Astrocyte (in vitro differentiated cells and primary cell): ENCODE data around the gene LRCH1. TPM values are rescaled to one million over a fixed set of nuclear protein-coding genes. Genes with fewer than 3 reads are reported as not detected.

ENCODE experiments used
- DNase-seq: peaks from one replicate; pipeline ENCODE4 v3.0.0-alpha.2; 2010; ENCODE audit warnings: low read depth
- FAIRE-seq: peaks from 2 replicates; lab custom pipeline; 2011; peaks lifted over from hg19 to GRCh38; lab: Jason Lieb, UNC
- H2AFZ ChIP-seq: 2 replicates; pipeline ENCODE4 v1.6.0; 2012; ENCODE audit warnings: low read depth, low read length, inconsistent platforms
- H3K27ac ChIP-seq: 2 replicates; pipeline ENCODE4 v1.5.1; 2011; ENCODE audit warnings: low read depth, low read length, inconsistent platforms
- H3K27me3 ChIP-seq: 2 replicates; pipeline ENCODE4 v1.6.0; 2011; ENCODE audit warnings: low read length, inconsistent platforms; ENCODE audit not compliant: insufficient read depth
- H3K36me3 ChIP-seq: 2 replicates; pipeline ENCODE4 v1.5.1; 2011; ENCODE audit warnings: low read length, inconsistent platforms; ENCODE audit not compliant: insufficient read depth
- H3K4me1 ChIP-seq: 2 replicates; pipeline ENCODE4 v1.5.1; 2011; ENCODE audit warnings: low read length, inconsistent platforms; ENCODE audit not compliant: insufficient read depth
- H3K4me2 ChIP-seq: 2 replicates; pipeline ENCODE4 v1.6.0; 2012; ENCODE audit warnings: low read length, inconsistent platforms
- H3K4me3 ChIP-seq: 2 replicates; pipeline ENCODE4 v1.5.1; 2011; ENCODE audit warnings: low read depth, mild to moderate bottlenecking, low read length, inconsistent platforms; ENCODE audit not compliant: insufficient read depth
- H3K79me2 ChIP-seq: 2 replicates; pipeline ENCODE4 v1.6.0; 2012; ENCODE audit warnings: mild to moderate bottlenecking, low read length, inconsistent platforms; ENCODE audit not compliant: insufficient read depth
- H3K9ac ChIP-seq: 2 replicates; pipeline ENCODE4 v1.6.0; 2012; ENCODE audit warnings: mild to moderate bottlenecking, low read length, inconsistent platforms
- H3K9me3 ChIP-seq: 2 replicates; pipeline ENCODE4 v1.5.1; 2012; ENCODE audit warnings: low read depth, mild to moderate bottlenecking, low read length, inconsistent platforms; ENCODE audit not compliant: insufficient read depth
- H4K20me1 ChIP-seq: 2 replicates; pipeline ENCODE4 v1.6.0; 2012; ENCODE audit warnings: low read length, inconsistent platforms; ENCODE audit not compliant: insufficient read depth
- H3K27ac Mint-ChIP-seq: one replicate; pipeline ENCODE4 v1.8.0; 2021; ENCODE audit warnings: mild to moderate bottlenecking, mixed read lengths; ENCODE audit not compliant: unreplicated experiment
- H3K27me3 Mint-ChIP-seq: one replicate; pipeline ENCODE4 v1.8.0; 2021; ENCODE audit warnings: low read depth, mixed read lengths; ENCODE audit not compliant: unreplicated experiment
- H3K36me3 Mint-ChIP-seq: one replicate; pipeline ENCODE4 v1.8.0; 2021; ENCODE audit warnings: low read depth, mixed read lengths; ENCODE audit not compliant: unreplicated experiment
- H3K4me1 Mint-ChIP-seq: one replicate; pipeline ENCODE4 v1.8.0; 2021; ENCODE audit warnings: low read depth, mixed read lengths; ENCODE audit not compliant: unreplicated experiment
- H3K4me3 Mint-ChIP-seq: one replicate; pipeline ENCODE4 v1.8.0; 2021; ENCODE audit warnings: mild to moderate bottlenecking, moderate library complexity, mixed read lengths; ENCODE audit not compliant: unreplicated experiment
- H3K9me3 Mint-ChIP-seq: one replicate; pipeline ENCODE4 v1.8.0; 2021; ENCODE audit warnings: mild to moderate bottlenecking, mixed read lengths; ENCODE audit not compliant: unreplicated experiment
- EZH2 ChIP-seq: IDR thresholded peaks from 2 replicates; pipeline ENCODE4 v1.6.1; 2012; ENCODE audit warnings: mild to moderate bottlenecking, low read length, inconsistent platforms; ENCODE audit not compliant: insufficient read depth
- total RNA-seq: library from RNA; stranded (reverse); gene quantifications from 2 replicates; pipeline ENCODE4 v1.2.1, GENCODE V29; 2021
- TF ChIP-seq, protein P1 (sequence below): IDR thresholded peaks from 2 replicates; pipeline ENCODE4 v1.5.1; 2011; ENCODE audit warnings: low read depth, mild to moderate bottlenecking, inconsistent platforms, low read length, moderate library complexity; ENCODE audit not compliant: insufficient read depth

The LRCH1 gene
- total RNA-seq, 1 donor from 2014 or later, result 17.7 TPM

DNA sequence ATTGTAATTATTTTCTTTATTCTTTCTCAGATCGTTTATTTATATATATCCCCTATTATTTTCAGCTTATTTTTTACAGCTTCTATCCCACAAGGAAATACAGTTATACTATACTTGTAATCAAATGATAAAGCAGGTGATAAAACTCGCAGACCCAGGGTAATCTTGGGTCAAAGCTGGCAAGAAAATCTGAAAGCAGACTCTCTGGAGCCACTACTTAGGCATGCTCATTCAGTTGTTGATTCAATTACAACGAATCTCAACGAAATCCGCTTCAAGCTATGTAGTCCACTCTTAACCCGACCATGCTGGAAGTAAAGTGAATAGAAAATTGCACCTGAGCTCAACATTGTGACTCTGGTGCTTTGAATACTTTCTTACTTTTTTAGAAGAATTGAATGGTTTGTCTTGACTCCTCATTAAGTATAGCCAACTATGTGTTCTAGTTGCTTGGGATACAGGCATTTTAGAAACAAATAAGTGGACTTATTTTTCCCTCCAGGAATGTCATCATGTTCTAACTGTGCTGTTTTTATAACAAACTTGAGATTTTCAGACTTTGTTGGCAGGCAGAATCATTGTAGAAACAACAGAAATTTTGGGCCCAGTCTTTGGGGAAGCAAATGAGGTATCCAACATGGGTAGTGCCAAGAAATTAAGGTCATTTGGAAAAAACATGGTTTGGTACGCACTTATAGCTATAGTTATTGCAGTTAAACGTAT lies 222.6 kb downstream of the LRCH1 start:
- no peak for DNase-seq
- Histone ChIP-seq H4K20me1 (no peaks in the 10 kb centered on the region), H3K4me3 (no peak overlapping the region), H3K9me3 (no peaks in the 10 kb centered on the region), H3K79me2 (no peaks in the 10 kb centered on the region), H3K27me3 (no peaks in the 10 kb centered on the region), H3K27ac (no peak overlapping the region), H3K9ac (no peak overlapping the region), H3K4me1 (no peaks in the 10 kb centered on the region), H2AFZ (no peak overlapping the region), H3K4me2 (no peak overlapping the region), H3K36me3 (peaks cover 48% of the 10 kb centered on the region)
- H3K36me3 Mint-ChIP-seq, result peaks cover 4% of the 10 kb centered on the region
- H3K4me3 Mint-ChIP-seq, result no peak overlapping the region
- no peaks in the 10 kb centered on the region for H3K4me1 Mint-ChIP-seq
- H3K9me3 Mint-ChIP-seq, result no peaks in the 10 kb centered on the region
- H3K27me3 Mint-ChIP-seq, result no peaks in the 10 kb centered on the region
- no peak overlapping the region for H3K27ac Mint-ChIP-seq
- TF ChIP-seq, protein P1, sequence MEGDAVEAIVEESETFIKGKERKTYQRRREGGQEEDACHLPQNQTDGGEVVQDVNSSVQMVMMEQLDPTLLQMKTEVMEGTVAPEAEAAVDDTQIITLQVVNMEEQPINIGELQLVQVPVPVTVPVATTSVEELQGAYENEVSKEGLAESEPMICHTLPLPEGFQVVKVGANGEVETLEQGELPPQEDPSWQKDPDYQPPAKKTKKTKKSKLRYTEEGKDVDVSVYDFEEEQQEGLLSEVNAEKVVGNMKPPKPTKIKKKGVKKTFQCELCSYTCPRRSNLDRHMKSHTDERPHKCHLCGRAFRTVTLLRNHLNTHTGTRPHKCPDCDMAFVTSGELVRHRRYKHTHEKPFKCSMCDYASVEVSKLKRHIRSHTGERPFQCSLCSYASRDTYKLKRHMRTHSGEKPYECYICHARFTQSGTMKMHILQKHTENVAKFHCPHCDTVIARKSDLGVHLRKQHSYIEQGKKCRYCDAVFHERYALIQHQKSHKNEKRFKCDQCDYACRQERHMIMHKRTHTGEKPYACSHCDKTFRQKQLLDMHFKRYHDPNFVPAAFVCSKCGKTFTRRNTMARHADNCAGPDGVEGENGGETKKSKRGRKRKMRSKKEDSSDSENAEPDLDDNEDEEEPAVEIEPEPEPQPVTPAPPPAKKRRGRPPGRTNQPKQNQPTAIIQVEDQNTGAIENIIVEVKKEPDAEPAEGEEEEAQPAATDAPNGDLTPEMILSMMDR, result no peak
- FAIRE-seq, result no peak

DNA sequence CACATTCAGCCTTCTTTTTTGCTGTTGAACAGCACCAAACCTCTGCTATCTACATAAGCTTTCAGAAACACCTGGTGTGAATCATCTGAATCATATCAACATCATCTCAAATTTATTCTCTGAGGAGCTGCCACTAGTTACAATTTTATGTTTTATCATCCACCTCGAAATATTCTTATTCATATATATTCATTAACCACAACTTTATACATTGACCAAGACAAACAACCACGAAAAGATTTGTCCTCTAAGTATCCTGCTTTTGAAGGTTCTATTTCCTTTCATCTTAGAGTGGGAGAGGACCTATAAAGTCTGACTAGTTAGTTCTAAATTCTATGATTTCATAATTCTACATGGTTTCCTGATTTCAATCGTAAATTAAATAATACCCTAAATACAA lies 225.1 kb downstream of the LRCH1 start:
- no peak for TF ChIP-seq EZH2
- TF ChIP-seq, protein P1, result no peak
- no peak overlapping the region for H3K4me3 ChIP-seq
- Mint-ChIP-seq H3K9me3 (no peaks in the 10 kb centered on the region), H3K27me3 (no peaks in the 10 kb centered on the region), H3K4me1 (peaks cover 3% of the 10 kb centered on the region), H3K4me3 (no peak overlapping the region), H3K36me3 (peaks cover 2% of the 10 kb centered on the region), H3K27ac (no peak overlapping the region)
- H2AFZ ChIP-seq, result no peak overlapping the region
- peaks cover 61% of the 10 kb centered on the region for H3K36me3 ChIP-seq
- no peaks in the 10 kb centered on the region for H3K4me1 ChIP-seq
- H3K9ac ChIP-seq, result no peak overlapping the region
- H3K9me3 ChIP-seq, result no peaks in the 10 kb centered on the region
- H3K4me2 ChIP-seq, result no peak overlapping the region
- H4K20me1 ChIP-seq, result peaks cover 3% of the 10 kb centered on the region
- DNase-seq (peak; percentile 16), FAIRE-seq (no peak)
- H3K79me2 ChIP-seq, result no peaks in the 10 kb centered on the region
- no peaks in the 10 kb centered on the region for H3K27me3 ChIP-seq
- peak overlapping the region; percentile 15 for H3K27ac ChIP-seq

DNA sequence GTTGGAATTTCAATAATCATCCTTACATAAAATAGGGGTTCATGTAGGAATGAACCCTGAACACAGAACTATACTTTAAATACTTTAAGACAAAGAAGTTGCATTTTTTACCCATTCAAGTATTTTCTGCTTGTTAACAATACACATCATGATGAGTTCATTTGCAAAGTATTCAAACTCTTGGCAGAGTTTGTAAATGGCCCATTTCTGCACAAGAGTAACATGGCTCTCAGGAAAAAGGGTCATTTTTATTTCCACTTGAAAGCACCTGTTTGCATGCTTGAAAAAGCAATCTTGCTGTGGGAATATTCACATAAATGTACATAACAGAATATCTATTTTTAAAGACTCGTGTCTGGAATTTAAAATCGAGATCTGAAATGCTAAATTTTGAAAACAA lies 225.9 kb downstream of the LRCH1 start:
- Histone ChIP-seq H4K20me1 (peaks cover 3% of the 10 kb centered on the region), H3K9me3 (no peaks in the 10 kb centered on the region), H3K27ac (peak overlapping the region; percentile 15), H3K4me2 (no peak overlapping the region), H2AFZ (no peak overlapping the region), H3K36me3 (peaks cover 57% of the 10 kb centered on the region), H3K9ac (no peak overlapping the region), H3K79me2 (no peaks in the 10 kb centered on the region), H3K4me1 (no peaks in the 10 kb centered on the region), H3K4me3 (no peak overlapping the region), H3K27me3 (no peaks in the 10 kb centered on the region)
- Mint-ChIP-seq H3K27ac (no peak overlapping the region), H3K27me3 (no peaks in the 10 kb centered on the region), H3K9me3 (no peaks in the 10 kb centered on the region), H3K36me3 (no peaks in the 10 kb centered on the region), H3K4me1 (peaks cover 3% of the 10 kb centered on the region), H3K4me3 (no peak overlapping the region)
- FAIRE-seq, result no peak
- TF ChIP-seq, protein P1, result no peak
- no peak for TF ChIP-seq EZH2
- DNase-seq, result peak; percentile 70
